ENCODE results near the gene BEST1.
"Not testable (repeated sequence)": the region's sequence is repeated elsewhere in the genome, so short reads cannot be mapped to it uniquely, and the experiment has no call there.

Gene BEST1

GRCh38 chr11:61983419-61983818, 33.3 kb downstream of the BEST1 start:
- Histone ChIP-seq H3K27me3 (ENCODE audit: insufficient read depth, low read length) (no peaks in the 10 kb centered on the region), H3K4me1 (ENCODE audit: control insufficient read depth, insufficient read depth, low read length, unreplicated experiment) (peaks cover 4% of the 10 kb centered on the region), H3K79me2 (ENCODE audit: control insufficient read depth, insufficient read depth, low read length, unreplicated experiment) (no peaks in the 10 kb centered on the region), H2AFZ (ENCODE audit: low read length, unreplicated experiment) (no peak overlapping the region), H3K4me3 (ENCODE audit: low read depth, low read length) (no peak overlapping the region), H3K27ac (ENCODE audit: low read depth, low read length) (no peak overlapping the region), H3K36me3 (ENCODE audit: insufficient read depth, low read length) (no peaks in the 10 kb centered on the region)

- Histone ChIP-seq H3K36me3 (ENCODE audit: insufficient read depth, low read length) (no peaks in the 10 kb centered on the region), H3K4me1 (ENCODE audit: control insufficient read depth, insufficient read depth, low read length, unreplicated experiment) (no peaks in the 10 kb centered on the region), H3K27ac (ENCODE audit: low read depth, low read length) (no peak overlapping the region), H2AFZ (ENCODE audit: low read length, unreplicated experiment) (no peak overlapping the region), H3K4me3 (ENCODE audit: low read depth, low read length) (no peak overlapping the region), H3K79me2 (ENCODE audit: control insufficient read depth, insufficient read depth, low read length, unreplicated experiment) (no peaks in the 10 kb centered on the region), H3K27me3 (ENCODE audit: insufficient read depth, low read length) (no peaks in the 10 kb centered on the region)
These were observed 35.7 kb downstream of the BEST1 start for GRCh38 chr11:61985869-61986268.

- Histone ChIP-seq H3K79me2 (ENCODE audit: control insufficient read depth, insufficient read depth, low read length, unreplicated experiment) (no peaks in the 10 kb centered on the region), H3K27me3 (ENCODE audit: insufficient read depth, low read length) (no peaks in the 10 kb centered on the region), H3K27ac (ENCODE audit: low read depth, low read length) (no peak overlapping the region), H2AFZ (ENCODE audit: low read length, unreplicated experiment) (no peak overlapping the region), H3K4me3 (ENCODE audit: low read depth, low read length) (no peak overlapping the region), H3K4me1 (ENCODE audit: control insufficient read depth, insufficient read depth, low read length, unreplicated experiment) (no peaks in the 10 kb centered on the region), H3K36me3 (ENCODE audit: insufficient read depth, low read length) (peaks cover 4% of the 10 kb centered on the region; the same call in 1 of the 2 replicates)
These were observed 44.8 kb downstream of the BEST1 start for GRCh38 chr11:61994981-61995380.

- no peaks in the 10 kb centered on the region for H3K4me1 ChIP-seq (ENCODE audit: control insufficient read depth, insufficient read depth, low read length, unreplicated experiment)
- no peak overlapping the region for H3K27ac ChIP-seq (ENCODE audit: low read depth, low read length)
These were observed 46.8 kb downstream of the BEST1 start for GRCh38 chr11:61996933-61997332.

GRCh38 chr11:61999141-61999975, 49.2 kb downstream of the BEST1 start:
- peaks cover 4% of the 10 kb centered on the region; the same call in 1 of the 2 replicates for H3K36me3 ChIP-seq (ENCODE audit: insufficient read depth, low read length)
- H3K27ac ChIP-seq (ENCODE audit: low read depth, low read length), result no peak overlapping the region

More at GRCh38 chr11:61996933-61997332, 46.8 kb downstream of the BEST1 start:
- Histone ChIP-seq H3K27me3 (ENCODE audit: insufficient read depth, low read length) (no peaks in the 10 kb centered on the region), H3K4me3 (ENCODE audit: low read depth, low read length) (no peak overlapping the region), H3K36me3 (ENCODE audit: insufficient read depth, low read length) (peaks cover 4% of the 10 kb centered on the region; the same call in 1 of the 2 replicates), H2AFZ (ENCODE audit: low read length, unreplicated experiment) (no peak overlapping the region), H3K79me2 (ENCODE audit: control insufficient read depth, insufficient read depth, low read length, unreplicated experiment) (no peaks in the 10 kb centered on the region)

GRCh38 chr11:62000539-62001446, 50.6 kb downstream of the BEST1 start:
- no peaks in the 10 kb centered on the region for H3K79me2 ChIP-seq (ENCODE audit: control insufficient read depth, insufficient read depth, low read length, unreplicated experiment)
- no peak overlapping the region for H2AFZ ChIP-seq (ENCODE audit: low read length, unreplicated experiment)
- H3K36me3 ChIP-seq (ENCODE audit: insufficient read depth, low read length), result peaks cover 4% of the 10 kb centered on the region; the same call in 1 of the 2 replicates
- H3K4me1 ChIP-seq (ENCODE audit: control insufficient read depth, insufficient read depth, low read length, unreplicated experiment), result peaks cover 14% of the 10 kb centered on the region
- no peaks in the 10 kb centered on the region for H3K27me3 ChIP-seq (ENCODE audit: insufficient read depth, low read length)
- no peak overlapping the region for H3K4me3 ChIP-seq (ENCODE audit: low read depth, low read length)
- H3K27ac ChIP-seq (ENCODE audit: low read depth, low read length), result no peak overlapping the region

More at GRCh38 chr11:61999141-61999975, 49.2 kb downstream of the BEST1 start:
- no peak overlapping the region for H3K4me3 ChIP-seq (ENCODE audit: low read depth, low read length)
- H3K27me3 ChIP-seq (ENCODE audit: insufficient read depth, low read length), result no peaks in the 10 kb centered on the region
- H3K79me2 ChIP-seq (ENCODE audit: control insufficient read depth, insufficient read depth, low read length, unreplicated experiment), result no peaks in the 10 kb centered on the region
- peaks cover under 1% of the 10 kb centered on the region for H3K4me1 ChIP-seq (ENCODE audit: control insufficient read depth, insufficient read depth, low read length, unreplicated experiment)
- H2AFZ ChIP-seq (ENCODE audit: low read length, unreplicated experiment), result no peak overlapping the region

GRCh38 chr11:62001450-62002191, 51.5 kb downstream of the BEST1 start:
- Histone ChIP-seq H3K36me3 (ENCODE audit: insufficient read depth, low read length) (peaks cover 4% of the 10 kb centered on the region; the same call in 1 of the 2 replicates), H3K79me2 (ENCODE audit: control insufficient read depth, insufficient read depth, low read length, unreplicated experiment) (no peaks in the 10 kb centered on the region), H3K4me1 (ENCODE audit: control insufficient read depth, insufficient read depth, low read length, unreplicated experiment) (peaks cover 14% of the 10 kb centered on the region), H3K27me3 (ENCODE audit: insufficient read depth, low read length) (no peaks in the 10 kb centered on the region), H3K27ac (ENCODE audit: low read depth, low read length) (no peak overlapping the region), H2AFZ (ENCODE audit: low read length, unreplicated experiment) (no peak overlapping the region), H3K4me3 (ENCODE audit: low read depth, low read length) (no peak overlapping the region)

GRCh38 chr11:62002283-62002682, 52.1 kb downstream of the BEST1 start:
- H3K4me1 ChIP-seq (ENCODE audit: control insufficient read depth, insufficient read depth, low read length, unreplicated experiment), result peaks cover 14% of the 10 kb centered on the region
- not testable (repeated sequence) for H3K27me3 ChIP-seq (ENCODE audit: insufficient read depth, low read length); H3K79me2 ChIP-seq (ENCODE audit: control insufficient read depth, insufficient read depth, low read length, unreplicated experiment); H3K36me3 ChIP-seq (ENCODE audit: insufficient read depth, low read length); H3K4me3 ChIP-seq (ENCODE audit: low read depth, low read length); H2AFZ ChIP-seq (ENCODE audit: low read length, unreplicated experiment); H3K27ac ChIP-seq (ENCODE audit: low read depth, low read length)

GRCh38 chr11:62004473-62004872, 54.3 kb downstream of the BEST1 start:
- Histone ChIP-seq H2AFZ (ENCODE audit: low read length, unreplicated experiment) (no peak overlapping the region), H3K4me1 (ENCODE audit: control insufficient read depth, insufficient read depth, low read length, unreplicated experiment) (peaks cover 14% of the 10 kb centered on the region), H3K27ac (ENCODE audit: low read depth, low read length) (peak overlapping the region; percentile 47), H3K79me2 (ENCODE audit: control insufficient read depth, insufficient read depth, low read length, unreplicated experiment) (no peaks in the 10 kb centered on the region), H3K27me3 (ENCODE audit: insufficient read depth, low read length) (no peaks in the 10 kb centered on the region), H3K36me3 (ENCODE audit: insufficient read depth, low read length) (no peaks in the 10 kb centered on the region), H3K4me3 (ENCODE audit: low read depth, low read length) (no peak overlapping the region)

- Histone ChIP-seq H3K4me3 (ENCODE audit: low read depth, low read length) (no peak overlapping the region), H3K36me3 (ENCODE audit: insufficient read depth, low read length) (no peaks in the 10 kb centered on the region), H2AFZ (ENCODE audit: low read length, unreplicated experiment) (no peak overlapping the region), H3K27ac (ENCODE audit: low read depth, low read length) (no peak overlapping the region), H3K4me1 (ENCODE audit: control insufficient read depth, insufficient read depth, low read length, unreplicated experiment) (peaks cover 24% of the 10 kb centered on the region), H3K79me2 (ENCODE audit: control insufficient read depth, insufficient read depth, low read length, unreplicated experiment) (no peaks in the 10 kb centered on the region), H3K27me3 (ENCODE audit: insufficient read depth, low read length) (no peaks in the 10 kb centered on the region)
These were observed 58.0 kb downstream of the BEST1 start for GRCh38 chr11:62008193-62008592.
